ENCODE data around the gene SPEG.

DNA sequence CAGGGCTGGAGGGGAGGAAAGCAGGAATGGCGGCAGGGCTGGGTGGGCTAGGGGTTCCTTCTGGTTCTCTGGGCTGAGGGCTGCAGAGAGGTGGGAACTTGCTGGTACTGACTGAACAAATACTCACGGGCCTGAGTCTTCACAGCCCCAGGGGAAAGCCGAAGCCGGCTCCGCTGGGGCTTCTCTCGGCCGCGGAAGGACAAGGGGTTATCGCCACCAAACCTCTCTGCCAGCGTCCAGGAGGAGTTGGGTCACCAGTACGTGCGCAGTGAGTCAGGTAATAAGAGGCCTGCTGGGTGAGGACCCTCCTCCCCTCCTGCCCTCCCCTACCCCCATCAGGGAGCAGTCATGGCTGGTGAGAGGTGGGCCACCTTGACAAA, 50.5 kb downstream of the SPEG start:
- TF ChIP-seq, protein P1, sequence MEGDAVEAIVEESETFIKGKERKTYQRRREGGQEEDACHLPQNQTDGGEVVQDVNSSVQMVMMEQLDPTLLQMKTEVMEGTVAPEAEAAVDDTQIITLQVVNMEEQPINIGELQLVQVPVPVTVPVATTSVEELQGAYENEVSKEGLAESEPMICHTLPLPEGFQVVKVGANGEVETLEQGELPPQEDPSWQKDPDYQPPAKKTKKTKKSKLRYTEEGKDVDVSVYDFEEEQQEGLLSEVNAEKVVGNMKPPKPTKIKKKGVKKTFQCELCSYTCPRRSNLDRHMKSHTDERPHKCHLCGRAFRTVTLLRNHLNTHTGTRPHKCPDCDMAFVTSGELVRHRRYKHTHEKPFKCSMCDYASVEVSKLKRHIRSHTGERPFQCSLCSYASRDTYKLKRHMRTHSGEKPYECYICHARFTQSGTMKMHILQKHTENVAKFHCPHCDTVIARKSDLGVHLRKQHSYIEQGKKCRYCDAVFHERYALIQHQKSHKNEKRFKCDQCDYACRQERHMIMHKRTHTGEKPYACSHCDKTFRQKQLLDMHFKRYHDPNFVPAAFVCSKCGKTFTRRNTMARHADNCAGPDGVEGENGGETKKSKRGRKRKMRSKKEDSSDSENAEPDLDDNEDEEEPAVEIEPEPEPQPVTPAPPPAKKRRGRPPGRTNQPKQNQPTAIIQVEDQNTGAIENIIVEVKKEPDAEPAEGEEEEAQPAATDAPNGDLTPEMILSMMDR (IDR thresholded peaks at IDR 0.05; ENCODE audit: low read depth, low read length, poor library complexity, severe bottlenecking) = no peak
- TF ChIP-seq EZH2phosphoT487 (IDR thresholded peaks at IDR 0.05; ENCODE audit: borderline replicate concordance, low read length) = no peak

Data from DOHH2 (cell line).